22Rv1 (cell line): Measurements from ENCODE around the gene LYSMD1.

ENCODE experiments used
- CTCF ChIP-seq: fragments of 450-650 bp; IDR thresholded peaks from 2 replicates; pipeline ENCODE4 v1.5.1; 2017; ENCODE audit warnings: mild to moderate bottlenecking
- ZFX ChIP-seq: fragments of 450-650 bp; IDR thresholded peaks from 2 replicates; pipeline ENCODE4 v1.6.1; 2017; ENCODE audit warnings: antibody characterized with exemption, borderline replicate concordance

DNA sequence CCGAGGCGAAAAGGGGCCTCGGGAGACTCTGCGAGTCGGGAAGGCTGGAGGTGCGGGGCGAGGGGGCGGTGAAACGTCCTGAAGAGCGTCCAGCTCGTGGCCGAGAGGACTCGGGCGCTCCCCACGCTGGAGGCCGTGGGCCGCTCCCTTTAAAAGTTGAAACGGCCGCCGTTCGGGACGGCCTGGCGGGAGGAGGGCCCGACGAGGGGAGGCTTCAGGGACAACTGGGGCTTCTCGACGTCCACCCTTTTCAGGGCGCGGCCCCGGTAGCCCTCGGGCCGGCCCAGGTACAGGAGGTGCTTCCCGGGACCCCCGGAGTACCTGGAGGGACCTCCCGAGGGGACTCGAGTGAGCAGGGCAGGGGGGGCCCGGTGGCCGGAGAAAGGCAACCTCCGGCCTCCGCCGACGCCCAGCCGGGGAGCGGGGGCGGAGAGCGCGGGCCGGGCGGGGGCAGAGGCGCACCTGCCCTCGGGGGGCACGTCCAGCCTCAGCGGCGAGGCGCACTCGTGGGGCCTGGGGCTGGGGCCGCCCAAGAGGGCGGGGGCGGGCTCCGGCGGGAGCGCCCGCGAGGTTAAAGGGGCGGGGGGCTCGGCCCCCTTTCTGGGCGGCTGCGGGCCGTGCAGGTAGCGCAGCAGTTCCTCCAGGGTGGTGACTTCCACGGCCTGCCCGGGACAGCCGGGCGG, 33.2 kb downstream of the LYSMD1 start:
- TF ChIP-seq CTCF, result no peak
- no peak for TF ChIP-seq ZFX
